GM12865 (cell line): ENCODE results near the gene NEURL2.

Experiments used
- DNase-seq: peaks from one replicate; pipeline ENCODE4 v3.0.0; 2010; ENCODE audit warnings: low read depth
- H3K4me3 ChIP-seq: 2 replicates; pipeline ENCODE4 v1.5.1; 2011; ENCODE audit warnings: mild to moderate bottlenecking, low read depth, low read length, control low read depth
- TF ChIP-seq, protein P1 (sequence below): IDR thresholded peaks from 2 replicates; pipeline ENCODE4 v1.5.1; 2011; ENCODE audit warnings: low read length, control low read depth, low read depth, inconsistent platforms; ENCODE audit not compliant: insufficient read depth; ENCODE audit errors: missing control alignments

The NEURL2 gene

DNA sequence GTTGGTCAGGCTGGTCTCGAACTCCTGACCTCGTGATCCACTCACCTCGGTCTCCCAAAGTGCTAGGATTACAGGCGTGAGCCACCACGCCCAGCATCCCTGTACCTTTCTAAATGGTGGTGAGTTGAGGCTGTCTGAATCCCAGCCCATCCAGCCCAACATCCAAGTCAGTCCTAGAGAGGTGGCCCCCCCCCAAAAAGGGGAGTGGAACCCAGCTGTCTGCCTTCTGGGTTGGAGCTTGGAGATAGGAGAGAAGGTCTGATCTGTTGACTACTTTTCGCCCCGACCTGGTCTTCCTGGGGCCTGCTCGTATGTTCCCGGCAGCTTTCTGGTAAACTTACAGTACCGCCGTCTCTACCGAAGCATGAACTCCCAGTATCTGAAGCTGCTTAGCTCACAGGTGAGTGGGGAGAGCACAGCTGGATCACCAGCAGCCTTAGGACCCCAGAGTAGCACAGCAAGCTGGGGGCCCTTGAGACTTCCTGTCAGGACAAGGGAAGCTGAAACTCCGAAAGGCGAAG is 5.7 kb upstream of the NEURL2 start:
- TF ChIP-seq, protein P1, sequence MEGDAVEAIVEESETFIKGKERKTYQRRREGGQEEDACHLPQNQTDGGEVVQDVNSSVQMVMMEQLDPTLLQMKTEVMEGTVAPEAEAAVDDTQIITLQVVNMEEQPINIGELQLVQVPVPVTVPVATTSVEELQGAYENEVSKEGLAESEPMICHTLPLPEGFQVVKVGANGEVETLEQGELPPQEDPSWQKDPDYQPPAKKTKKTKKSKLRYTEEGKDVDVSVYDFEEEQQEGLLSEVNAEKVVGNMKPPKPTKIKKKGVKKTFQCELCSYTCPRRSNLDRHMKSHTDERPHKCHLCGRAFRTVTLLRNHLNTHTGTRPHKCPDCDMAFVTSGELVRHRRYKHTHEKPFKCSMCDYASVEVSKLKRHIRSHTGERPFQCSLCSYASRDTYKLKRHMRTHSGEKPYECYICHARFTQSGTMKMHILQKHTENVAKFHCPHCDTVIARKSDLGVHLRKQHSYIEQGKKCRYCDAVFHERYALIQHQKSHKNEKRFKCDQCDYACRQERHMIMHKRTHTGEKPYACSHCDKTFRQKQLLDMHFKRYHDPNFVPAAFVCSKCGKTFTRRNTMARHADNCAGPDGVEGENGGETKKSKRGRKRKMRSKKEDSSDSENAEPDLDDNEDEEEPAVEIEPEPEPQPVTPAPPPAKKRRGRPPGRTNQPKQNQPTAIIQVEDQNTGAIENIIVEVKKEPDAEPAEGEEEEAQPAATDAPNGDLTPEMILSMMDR = no peak
- no peak overlapping the region for H3K4me3 ChIP-seq
- DNase-seq = no peak

DNA sequence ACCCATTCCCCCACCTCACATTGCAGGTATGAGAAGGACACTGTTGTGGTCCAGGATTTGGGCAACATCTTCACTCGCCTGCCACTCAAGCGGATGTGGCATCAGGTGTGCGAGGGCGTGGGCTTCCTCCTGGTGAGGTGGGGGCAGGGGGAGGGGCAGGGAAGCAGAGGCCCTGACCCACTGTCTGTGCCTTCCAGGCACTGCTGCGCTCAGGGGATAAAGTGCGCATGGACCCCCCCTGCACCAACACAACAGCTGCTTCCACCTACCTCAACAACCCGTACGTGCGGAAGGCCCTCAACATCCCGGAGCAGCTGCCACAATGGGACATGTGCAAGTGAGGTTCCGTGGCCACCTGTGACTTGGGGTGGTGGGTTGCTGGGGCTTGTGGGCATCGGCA is 3.8 kb upstream of the NEURL2 start:
- no peak for DNase-seq
- TF ChIP-seq, protein P1 = no peak
- no peak overlapping the region for H3K4me3 ChIP-seq

DNA sequence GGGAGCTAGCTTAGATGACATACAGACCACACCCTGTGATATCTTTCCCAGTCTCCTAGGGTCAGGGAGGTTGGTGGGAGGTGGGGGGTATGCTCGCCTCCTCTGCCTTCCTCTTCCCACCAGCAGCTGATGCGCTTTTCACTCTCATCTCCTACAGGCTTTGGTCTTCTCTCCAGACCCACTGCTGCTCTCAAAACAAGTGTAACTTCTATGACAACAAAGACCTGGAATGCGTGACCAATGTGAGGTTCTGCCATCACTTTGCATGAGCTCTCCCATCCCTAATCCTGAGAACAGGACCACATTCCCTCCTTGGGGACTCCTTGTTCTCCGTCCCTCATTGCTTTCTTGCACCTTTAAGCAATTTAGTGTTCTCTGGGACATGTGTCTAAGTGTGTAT is 2.8 kb upstream of the NEURL2 start:
- TF ChIP-seq, protein P1 = no peak
- H3K4me3 ChIP-seq = no peak overlapping the region
- DNase-seq = no peak

DNA sequence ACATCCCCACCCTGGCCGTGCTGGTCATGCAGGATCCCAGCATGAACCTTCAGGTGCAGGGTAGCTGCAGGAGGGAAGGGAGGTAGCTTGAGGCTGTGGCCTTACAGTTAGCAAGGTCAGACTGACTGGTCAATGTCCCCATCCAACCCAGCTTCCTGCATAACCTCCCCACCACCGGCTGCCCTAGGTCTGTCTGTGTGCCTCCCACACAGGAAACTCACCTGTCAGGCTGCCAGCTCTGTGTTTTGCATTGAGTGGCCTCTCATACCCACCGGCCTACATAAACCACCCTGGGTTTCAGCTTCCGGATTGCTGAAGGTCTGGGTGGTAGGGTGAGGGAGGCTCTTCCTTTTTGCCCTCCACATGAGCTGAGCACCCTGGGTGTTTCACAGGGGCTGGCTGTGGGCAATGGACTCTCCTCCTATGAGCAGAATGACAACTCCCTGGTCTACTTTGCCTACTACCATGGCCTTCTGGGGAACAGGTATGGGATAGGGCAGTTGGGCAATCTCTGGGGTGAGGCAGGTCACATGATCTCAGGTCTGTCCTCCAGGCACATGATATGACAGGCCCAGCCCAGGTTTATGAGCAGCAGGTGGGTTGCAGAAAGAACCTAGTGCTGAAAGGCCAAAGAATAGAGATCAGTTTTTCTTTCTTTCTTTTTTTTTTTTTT is 2.0 kb upstream of the NEURL2 start:
- no peak overlapping the region for H3K4me3 ChIP-seq
- TF ChIP-seq, protein P1 = no peak
- peak; percentile 44 for DNase-seq

DNA sequence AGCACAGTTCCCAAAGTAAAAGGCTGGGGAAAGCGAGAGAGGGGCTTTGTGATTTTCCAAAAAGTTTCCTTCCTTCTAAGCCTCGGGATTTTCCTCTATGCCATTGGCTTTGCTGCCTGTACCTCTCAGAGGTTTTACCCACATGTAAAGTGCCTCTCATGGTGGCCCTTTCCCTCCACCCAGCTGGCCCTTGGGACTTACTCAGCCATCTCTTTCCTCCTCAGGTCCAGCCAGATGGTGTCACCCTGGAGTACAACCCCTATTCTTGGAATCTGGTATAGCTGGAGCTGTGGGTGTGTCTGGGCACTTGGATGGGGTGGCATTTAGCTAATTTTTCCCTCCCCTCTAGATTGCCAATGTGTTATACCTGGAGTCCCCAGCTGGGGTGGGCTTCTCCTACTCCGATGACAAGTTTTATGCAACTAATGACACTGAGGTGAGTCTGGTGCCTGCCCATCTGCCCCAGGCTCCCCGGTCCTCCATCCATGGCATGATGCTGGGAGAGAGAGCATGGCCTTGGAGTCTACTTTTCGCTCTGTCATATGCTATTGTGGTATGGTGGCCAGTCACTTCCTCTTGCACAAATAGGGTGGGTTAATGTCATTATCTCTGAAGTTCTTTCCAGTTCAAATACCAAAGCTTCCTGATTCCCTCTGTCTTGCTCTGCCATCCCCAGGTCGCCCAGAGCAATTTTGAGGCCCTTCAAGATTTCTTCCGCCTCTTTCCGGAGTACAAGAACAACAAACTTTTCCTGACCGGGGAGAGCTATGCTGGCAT is 1.2 kb upstream of the NEURL2 start:
- H3K4me3 ChIP-seq = peak overlapping the region; percentile 95
- TF ChIP-seq, protein P1 = no peak
- no peak for DNase-seq

DNA sequence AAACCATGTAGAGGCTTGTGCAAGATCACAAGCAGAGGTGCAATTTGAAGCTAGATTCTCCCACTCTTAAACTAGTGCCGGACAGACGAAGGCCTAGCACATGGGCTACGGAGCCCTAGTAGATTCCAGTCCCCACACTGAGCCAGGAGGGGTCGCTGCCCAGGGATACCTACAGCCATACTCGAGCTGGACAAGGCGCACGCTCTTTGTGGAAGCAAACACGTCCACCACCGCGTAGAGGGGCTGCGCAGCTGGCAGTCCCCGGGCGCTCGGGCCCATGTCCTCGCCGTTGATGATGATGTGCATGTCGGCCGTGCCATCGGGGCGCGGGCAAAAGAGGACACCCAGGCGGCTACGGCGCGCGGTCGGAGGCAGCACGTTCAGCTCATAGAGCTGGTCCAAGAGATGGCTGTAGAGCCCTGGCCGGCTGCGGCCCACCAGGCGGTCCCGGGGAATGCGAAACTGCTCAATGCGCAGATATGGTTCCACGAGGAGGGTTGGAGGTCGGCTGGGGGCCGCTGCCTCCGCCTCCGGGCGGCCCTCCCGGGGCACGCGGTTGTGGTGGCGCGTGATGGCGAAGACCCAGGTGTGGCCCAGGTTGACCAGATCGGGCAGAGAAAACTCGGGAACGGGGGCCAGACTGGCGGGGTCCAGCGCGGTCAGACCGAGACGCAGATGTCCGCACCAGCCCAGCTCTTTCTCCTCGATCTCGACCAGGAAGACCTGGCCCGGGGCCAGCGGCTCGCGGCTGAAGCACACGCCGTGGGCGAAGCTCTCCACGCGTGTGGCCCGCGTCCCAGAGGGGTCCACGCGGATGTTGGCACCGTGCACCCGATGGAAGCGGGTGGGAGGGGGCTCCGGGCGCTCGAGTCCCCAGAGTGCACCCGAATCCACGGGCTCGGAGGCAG is 677 bp downstream of the NEURL2 start:
- peak overlapping the region; percentile 95 for H3K4me3 ChIP-seq
- TF ChIP-seq, protein P1 = peak; percentile 18
- DNase-seq = peak; percentile 35
